ENCODE data around the gene LUC7L3. TPM values are rescaled to one million over a fixed set of nuclear protein-coding genes. Genes with fewer than 3 reads are reported as not detected.

LUC7L3 gene
- total RNA-seq, 1 experiment from 2014 or later: 154 TPM

GRCh38 chr17:50682441-50682840 is 37.0 kb upstream of the LUC7L3 start:
- H4K91ac ChIP-seq (ENCODE audit: insufficient read length, low read depth, low read length): no peak overlapping the region
- no peak for DNase-seq
- H3K4me1 ChIP-seq (ENCODE audit: insufficient read depth, low read length): no peaks in the 10 kb centered on the region

More at GRCh38 chr17:50682441-50682840, 37.0 kb upstream of the LUC7L3 start:
- Histone ChIP-seq H2BK15ac (ENCODE audit: low read depth, low read length) (no peak overlapping the region), H3K14ac (ENCODE audit: insufficient read depth, low read length) (no peak overlapping the region), H3K27me3 (ENCODE audit: insufficient read depth, low read length) (no peaks in the 10 kb centered on the region), H2AK5ac (ENCODE audit: insufficient read length, low read length) (no peak overlapping the region), H2BK12ac (ENCODE audit: insufficient read length, low read depth, low read length) (no peak overlapping the region), H3K23me2 (ENCODE audit: insufficient read length, low read depth, low read length, poor library complexity, severe bottlenecking) (no peaks in the 10 kb centered on the region), H3K79me2 (ENCODE audit: insufficient read depth, low read length) (no peaks in the 10 kb centered on the region), H3K23ac (ENCODE audit: insufficient read length, low read depth, low read length) (no peak overlapping the region), H3K4me2 (ENCODE audit: insufficient read depth, insufficient read length, low read length) (no peak overlapping the region), H3T11ph (ENCODE audit: low read length) (no peak overlapping the region), H2BK20ac (ENCODE audit: low read depth, low read length, poor library complexity, severe bottlenecking) (no peak overlapping the region), H3K56ac (ENCODE audit: insufficient read length, low read depth, low read length) (no peak overlapping the region), H3K9me3 (ENCODE audit: control insufficient read depth, low read depth, low read length) (no peaks in the 10 kb centered on the region), H3K4ac (ENCODE audit: low read depth, low read length) (no peak overlapping the region), H2BK120ac (ENCODE audit: low read depth, low read length, poor library complexity, severe bottlenecking) (no peak overlapping the region), H3K9ac (ENCODE audit: extremely low read depth, insufficient read length, low read length) (no peak overlapping the region), H4K5ac (ENCODE audit: insufficient read length, low read depth, low read length) (no peak overlapping the region), H2BK5ac (ENCODE audit: insufficient read length, low read length) (no peak overlapping the region), H2AFZ (ENCODE audit: low read length) (no peak overlapping the region), H3K27ac (ENCODE audit: insufficient read length, low read depth, low read length) (no peak overlapping the region), H3K79me1 (ENCODE audit: insufficient read depth, low read depth, low read length, poor library complexity, severe bottlenecking) (no peaks in the 10 kb centered on the region), H4K20me1 (ENCODE audit: control insufficient read depth, insufficient read depth, insufficient read length) (no peaks in the 10 kb centered on the region), H4K8ac (replicated peaks; ENCODE audit: insufficient read length, low read depth, low read length) (no peak overlapping the region), H3K18ac (ENCODE audit: insufficient read length, low read depth, low read length) (no peak overlapping the region)
- no peak overlapping the region for H3K27ac Mint-ChIP-seq
- no peaks in the 10 kb centered on the region for H3K36me3 Mint-ChIP-seq (ENCODE audit: insufficient read depth in 1 of 3, low read depth in 3 of 3)
- no peak for TF ChIP-seq CTCF (conservative IDR thresholded peaks at IDR 0.05)
- no CpG with 5 or more reads among the region's 3 CpGs for WGBS (ENCODE audit: extremely low coverage, insufficient read length, low lambda C conversion rate)
- peaks cover 23 to 32% of the 10 kb centered on the region in 2 experiments for H3K4me1 Mint-ChIP-seq
- H3K27me3 Mint-ChIP-seq (ENCODE audit: low read depth): peaks cover 3% of the 10 kb centered on the region
- H3K4me3 Mint-ChIP-seq: peak overlapping the region in 1 of 2 experiments; percentile 31; a peak in 2 of 5 replicates
- H3K9me3 Mint-ChIP-seq: no peaks in the 10 kb centered on the region; a peak in 1 of 5 replicates
